CD14-positive monocyte (primary cell): ENCODE data around the gene GOPC. TPM values are rescaled to one million over a fixed set of nuclear protein-coding genes. Genes with fewer than 3 reads are reported as not detected.
"Not testable (repeated sequence)": the region's sequence is repeated elsewhere in the genome, so short reads cannot be mapped to it uniquely, and the experiment has no call there.

ENCODE experiments used
- DNase-seq, 3 donors: peaks; one replicate each; pipeline ENCODE4 v3.0.0-alpha.2; 2011 to 2022
- H2AFZ ChIP-seq: 2 replicates; pipeline ENCODE4 v1.6.0; 2012; ENCODE audit warnings: mild to moderate bottlenecking, low read depth, low read length, inconsistent platforms; ENCODE audit not compliant: insufficient read depth, poor library complexity, severe bottlenecking
- H3K27ac ChIP-seq, 2 donors: 1 replicate in 1 of 2; 2 replicates in 1 of 2; pipeline ENCODE4 v1.5.1; 2012 to 2013; ENCODE audit warnings: low read length in 2 of 2, control low read depth in 1 of 2, inconsistent platforms in 1 of 2, low read depth in 1 of 2, mild to moderate bottlenecking in 1 of 2
- H3K27me3 ChIP-seq, 2 donors: one replicate each; pipeline versions ENCODE4 v1.6.0 to v1.6.1; 2011 to 2013; ENCODE audit warnings: low read length in 2 of 2; ENCODE audit not compliant: control insufficient read depth in 2 of 2, insufficient read depth in 2 of 2
- H3K36me3 ChIP-seq, 2 donors: replicated peaks in 1 of 2; 1 replicate in 1 of 2; 2 replicates in 1 of 2; pipeline versions ENCODE4 v1.5.1 to v1.6.1; 2012 to 2013; ENCODE audit warnings: low read length in 2 of 2, control low read depth in 1 of 2, inconsistent platforms in 1 of 2, mild to moderate bottlenecking in 1 of 2; ENCODE audit not compliant: insufficient read depth in 2 of 2, control insufficient read depth in 1 of 2
- H3K4me1 ChIP-seq, 2 donors: 1 replicate in 1 of 2; 2 replicates in 1 of 2; pipeline versions ENCODE4 v1.5.1 to v1.6.1; 2012 to 2013; ENCODE audit warnings: low read length in 2 of 2, control low read depth in 1 of 2, inconsistent platforms in 1 of 2, mild to moderate bottlenecking in 1 of 2, moderate library complexity in 1 of 2; ENCODE audit not compliant: insufficient read depth in 2 of 2, control insufficient read depth in 1 of 2
- H3K4me2 ChIP-seq: replicated peaks from 2 replicates; pipeline ENCODE3; 2012; ENCODE audit warnings: low read length, moderate library complexity, mild to moderate bottlenecking; ENCODE audit not compliant: poor library complexity, severe bottlenecking; ENCODE audit errors: extremely low read depth
- H3K4me3 ChIP-seq, 3 experiments: fragments of 200-600 bp in 1 of 3; sonication (generic) in 1 of 3; replicated peaks in 1 of 3; 1 replicate in 2 of 3; 2 replicates in 1 of 3; pipeline ENCODE4 v1.5.1; 2011 to 2013; ENCODE audit warnings: low read length in 3 of 3, mild to moderate bottlenecking in 3 of 3, control low read depth in 2 of 3, low read depth in 2 of 3, inconsistent platforms in 1 of 3, moderate library complexity in 1 of 3
- H3K79me2 ChIP-seq: 2 replicates; pipeline ENCODE4 v1.6.0; 2012; ENCODE audit warnings: mild to moderate bottlenecking, control low read depth, inconsistent platforms, low read length, moderate library complexity; ENCODE audit not compliant: insufficient read depth
- H3K9ac ChIP-seq: 2 replicates; pipeline ENCODE4 v1.6.0; 2017; ENCODE audit warnings: low read length, mild to moderate bottlenecking; ENCODE audit not compliant: insufficient read depth, poor library complexity, severe bottlenecking
- H3K9me3 ChIP-seq, 2 donors: replicated peaks in 1 of 2; 1 replicate in 1 of 2; 2 replicates in 1 of 2; pipeline versions ENCODE4 v1.5.1 to v1.6.1; 2012 to 2013; ENCODE audit warnings: low read length in 2 of 2, control low read depth in 1 of 2; ENCODE audit not compliant: control insufficient read depth in 1 of 2, insufficient read depth in 1 of 2
- H4K20me1 ChIP-seq: 2 replicates; pipeline ENCODE4 v1.6.0; 2012; ENCODE audit warnings: mild to moderate bottlenecking, low read length, control low read depth, moderate library complexity; ENCODE audit not compliant: insufficient read depth
- H3K27ac Mint-ChIP-seq, 7 donors: one replicate each; pipeline ENCODE4 v1.8.0; 2020; ENCODE audit warnings: mild to moderate bottlenecking in 7 of 7, mixed read lengths in 7 of 7, moderate library complexity in 6 of 7, inconsistent platforms in 2 of 7
- H3K27me3 Mint-ChIP-seq, 3 donors: one replicate each; pipeline ENCODE4 v1.8.0; 2021 to 2022; ENCODE audit warnings: low read depth in 3 of 3, mild to moderate bottlenecking in 3 of 3, mixed read lengths in 3 of 3, moderate library complexity in 3 of 3, inconsistent platforms in 1 of 3
- H3K36me3 Mint-ChIP-seq, 2 donors: one replicate each; pipeline ENCODE4 v1.8.0; 2020; ENCODE audit warnings: mixed read lengths in 2 of 2, inconsistent platforms in 1 of 2, mild to moderate bottlenecking in 1 of 2
- H3K4me1 Mint-ChIP-seq: one replicate; pipeline ENCODE4 v1.8.0; 2020; ENCODE audit warnings: mild to moderate bottlenecking, mixed read lengths
- H3K4me3 Mint-ChIP-seq, 2 donors: one replicate each; pipeline ENCODE4 v1.8.0; 2020; ENCODE audit warnings: mild to moderate bottlenecking in 2 of 2, mixed read lengths in 2 of 2, moderate library complexity in 1 of 2
- H3K9me3 Mint-ChIP-seq, 7 donors: one replicate each; pipeline ENCODE4 v1.8.0; 2020 to 2022; ENCODE audit warnings: mixed read lengths in 7 of 7, mild to moderate bottlenecking in 6 of 7, moderate library complexity in 6 of 7, inconsistent platforms in 2 of 7
- WGBS: methylation state at CpG from one replicate; pipeline ENCODE4 v1.1.5; 2013; ENCODE audit warnings: missing lambda C conversion rate; ENCODE audit not compliant: insufficient coverage; 5-methylcytosine and 5-hydroxymethylcytosine counted together
- intact Hi-C, 2 donors: fragments of 100-400 bp; cut with micrococcal nuclease; formaldehyde crosslinking; loops; one replicate each; pipeline versions ENCODE4 v1.15.0 to v1.15.1; 2023
- polyA plus RNA-seq, 3 donors: library from polyadenylated mRNA; depleted of rRNA in 1 of 3; unstranded in 2 of 3; stranded (reverse) in 1 of 3; fragments of 300-500 nt in 2 of 3; fragments of >200 nt in 1 of 3; fragmentation: Illumina TruSeq in 2 of 3; gene quantifications; 1 replicate in 2 of 3; 2 replicates in 1 of 3; pipeline ENCODE4 v1.2.3, GENCODE V29; 2012 to 2021
- TF ChIP-seq, protein P1 (sequence below): fragments of 200-600 bp; IDR thresholded peaks from one replicate; pipeline ENCODE4 v1.8.0; 2022; ENCODE audit warnings: antibody characterized with exemption, mild to moderate bottlenecking

The GOPC gene
- polyA plus RNA-seq, 3 donors = 2.7 to 8.0 (median 5.2) TPM

DNA sequence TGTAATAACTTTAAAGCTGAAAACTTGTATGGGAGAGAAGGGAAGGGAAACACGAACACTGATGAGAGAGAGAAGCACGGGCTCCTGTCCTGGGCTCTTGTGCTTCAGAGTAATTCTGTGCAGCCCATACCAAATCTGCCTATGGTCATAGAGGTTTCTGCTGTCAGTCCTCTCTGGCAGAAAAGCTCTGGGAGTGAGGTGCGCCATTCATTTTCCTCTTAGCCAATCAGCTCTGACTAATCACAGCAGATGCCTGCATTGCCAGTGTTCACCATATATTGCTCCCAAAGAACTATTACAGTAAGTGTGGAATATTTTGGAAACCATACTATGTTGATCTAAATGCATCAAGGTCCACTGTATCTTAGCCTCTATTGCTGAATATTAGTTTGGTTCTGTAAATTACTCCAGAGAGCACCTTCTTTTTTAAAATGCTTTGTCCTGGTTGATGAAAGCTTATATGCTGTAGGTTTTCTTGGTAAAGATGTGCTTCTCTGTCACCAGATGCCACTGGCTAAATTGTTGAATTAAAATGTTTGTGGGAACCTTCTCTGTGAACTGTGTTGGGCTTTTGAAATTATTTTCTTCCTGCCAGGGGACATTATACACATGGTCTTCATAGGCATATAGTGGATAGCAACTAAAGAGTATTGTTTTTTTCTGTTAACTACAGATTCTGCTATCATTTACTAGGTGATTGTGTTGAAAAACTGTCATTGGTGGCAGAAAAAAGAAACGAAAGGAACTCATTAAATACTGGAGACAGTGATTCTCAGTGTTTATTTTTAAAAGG is 81.5 kb downstream of the GOPC start:
- Histone ChIP-seq H3K79me2 (no peaks in the 10 kb centered on the region), H3K36me3 (no peaks in the 10 kb centered on the region), H3K27ac (no peak overlapping the region), H3K4me1 (no peaks in the 10 kb centered on the region), H3K9me3 (no peaks in the 10 kb centered on the region), H3K9ac (no peak overlapping the region), H2AFZ (no peak overlapping the region), H3K4me2 (no peak overlapping the region), H4K20me1 (no peaks in the 10 kb centered on the region), H3K27me3 (no peaks in the 10 kb centered on the region), H3K4me3 (no peak overlapping the region)
- TF ChIP-seq, protein P1, sequence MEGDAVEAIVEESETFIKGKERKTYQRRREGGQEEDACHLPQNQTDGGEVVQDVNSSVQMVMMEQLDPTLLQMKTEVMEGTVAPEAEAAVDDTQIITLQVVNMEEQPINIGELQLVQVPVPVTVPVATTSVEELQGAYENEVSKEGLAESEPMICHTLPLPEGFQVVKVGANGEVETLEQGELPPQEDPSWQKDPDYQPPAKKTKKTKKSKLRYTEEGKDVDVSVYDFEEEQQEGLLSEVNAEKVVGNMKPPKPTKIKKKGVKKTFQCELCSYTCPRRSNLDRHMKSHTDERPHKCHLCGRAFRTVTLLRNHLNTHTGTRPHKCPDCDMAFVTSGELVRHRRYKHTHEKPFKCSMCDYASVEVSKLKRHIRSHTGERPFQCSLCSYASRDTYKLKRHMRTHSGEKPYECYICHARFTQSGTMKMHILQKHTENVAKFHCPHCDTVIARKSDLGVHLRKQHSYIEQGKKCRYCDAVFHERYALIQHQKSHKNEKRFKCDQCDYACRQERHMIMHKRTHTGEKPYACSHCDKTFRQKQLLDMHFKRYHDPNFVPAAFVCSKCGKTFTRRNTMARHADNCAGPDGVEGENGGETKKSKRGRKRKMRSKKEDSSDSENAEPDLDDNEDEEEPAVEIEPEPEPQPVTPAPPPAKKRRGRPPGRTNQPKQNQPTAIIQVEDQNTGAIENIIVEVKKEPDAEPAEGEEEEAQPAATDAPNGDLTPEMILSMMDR = no peak
- peaks cover 0 to 3% of the 10 kb centered on the region in 2 donors for H3K36me3 Mint-ChIP-seq
- DNase-seq = no peak
- 83% methylated on average over 1 of the region's 4 CpGs for WGBS
- no peak overlapping the region for H3K27ac Mint-ChIP-seq
- peaks cover 0 to 3% (median 1%) of the 10 kb centered on the region in 3 donors for H3K27me3 Mint-ChIP-seq
- no peak overlapping the region for H3K4me3 Mint-ChIP-seq
- peaks cover 0 to 2% (median 2%) of the 10 kb centered on the region in 7 donors for H3K9me3 Mint-ChIP-seq
- intact Hi-C loops = no loop called here
- H3K4me1 Mint-ChIP-seq = no peaks in the 10 kb centered on the region

DNA sequence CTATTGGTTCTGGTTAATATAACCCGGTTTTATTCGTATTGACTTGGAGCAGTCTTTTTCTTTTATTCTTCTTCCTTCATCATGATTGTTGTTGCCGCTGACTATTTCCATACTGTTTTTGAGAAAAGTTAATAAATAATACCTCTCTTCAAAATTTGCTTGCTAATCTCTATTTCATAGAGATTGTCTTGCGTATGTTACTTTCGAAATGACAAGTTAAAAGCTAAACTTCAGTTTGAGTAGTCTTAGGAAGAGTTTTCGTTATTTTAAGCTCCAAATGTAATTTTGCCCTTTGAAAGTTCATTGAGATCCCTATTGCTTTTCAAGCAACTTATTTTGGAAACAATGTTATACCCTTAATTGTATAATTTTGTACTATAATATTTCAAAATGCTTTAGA is 83.4 kb downstream of the GOPC start:
- Mint-ChIP-seq H3K27ac (no peak overlapping the region), H3K9me3 (peaks cover 0 to 2% (median 2%) of the 10 kb centered on the region in 7 donors)
- intact Hi-C loops = no loop called here

DNA sequence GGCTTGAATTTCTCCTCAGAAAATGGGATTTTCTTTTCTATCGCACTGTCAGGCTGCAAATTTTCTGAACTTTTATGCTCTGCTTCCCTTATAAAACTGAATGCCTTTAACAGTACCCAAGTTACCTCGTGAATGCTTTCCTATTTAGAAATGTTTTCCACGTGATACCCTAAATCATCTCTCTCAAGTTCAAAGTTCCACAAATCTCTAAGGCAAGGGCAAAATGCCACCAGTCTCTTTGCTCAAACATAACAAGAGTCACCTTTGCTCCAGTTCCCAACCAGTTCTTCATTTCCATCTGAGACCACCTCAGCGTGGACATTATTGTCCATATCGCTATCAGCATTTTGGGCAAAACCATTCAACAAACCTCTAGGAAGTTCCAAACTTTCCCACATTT is 84.3 kb downstream of the GOPC start:
- DNase-seq, H3K27me3 ChIP-seq, intact Hi-C loops, H4K20me1 ChIP-seq, H3K9me3 ChIP-seq, H3K9me3 Mint-ChIP-seq, H3K36me3 Mint-ChIP-seq, H3K79me2 ChIP-seq, H3K36me3 ChIP-seq, H2AFZ ChIP-seq, H3K4me3 Mint-ChIP-seq, H3K4me1 Mint-ChIP-seq, H3K4me1 ChIP-seq, H3K4me3 ChIP-seq, H3K27ac Mint-ChIP-seq, H3K4me2 ChIP-seq, H3K27ac ChIP-seq, H3K9ac ChIP-seq, H3K27me3 Mint-ChIP-seq: not testable (repeated sequence)
- 98% methylated on average over 4 of the region's 5 CpGs for WGBS

More for the DNA sequence above, 83.4 kb downstream of the GOPC start:
- H3K9me3 ChIP-seq = no peaks in the 10 kb centered on the region
- Mint-ChIP-seq H3K4me3 (no peak overlapping the region), H3K4me1 (no peaks in the 10 kb centered on the region), H3K36me3 (peaks cover 0 to 3% of the 10 kb centered on the region in 2 donors), H3K27me3 (peaks cover 0 to 3% (median 2%) of the 10 kb centered on the region in 3 donors)
- no peak overlapping the region for H3K27ac ChIP-seq
- H3K4me2 ChIP-seq = no peak overlapping the region
- no peaks in the 10 kb centered on the region for H3K79me2 ChIP-seq
- no peaks in the 10 kb centered on the region for H3K36me3 ChIP-seq
- no peak for DNase-seq
- H3K4me1 ChIP-seq = no peaks in the 10 kb centered on the region
- no peak overlapping the region for H3K4me3 ChIP-seq
- no peak overlapping the region for H2AFZ ChIP-seq
- no CpG with 5 or more reads among the region's 6 CpGs for WGBS
- H3K27me3 ChIP-seq = no peaks in the 10 kb centered on the region
- no peak overlapping the region for H3K9ac ChIP-seq
- H4K20me1 ChIP-seq = no peaks in the 10 kb centered on the region
- TF ChIP-seq, protein P1 = no peak
